GM19452 (cell line): ENCODE results near the gene BTLA.
"Not testable (repeated sequence)": the region's sequence is repeated elsewhere in the genome, so short reads cannot be mapped to it uniquely, and the experiment has no call there.

ENCODE experiments used
- ATAC-seq: cut with Tn5 transposase; IDR thresholded peaks from one replicate; pipeline ENCODE4 v1.9.1; 2021; ENCODE audit not compliant: unreplicated experiment

Gene BTLA, protein sequence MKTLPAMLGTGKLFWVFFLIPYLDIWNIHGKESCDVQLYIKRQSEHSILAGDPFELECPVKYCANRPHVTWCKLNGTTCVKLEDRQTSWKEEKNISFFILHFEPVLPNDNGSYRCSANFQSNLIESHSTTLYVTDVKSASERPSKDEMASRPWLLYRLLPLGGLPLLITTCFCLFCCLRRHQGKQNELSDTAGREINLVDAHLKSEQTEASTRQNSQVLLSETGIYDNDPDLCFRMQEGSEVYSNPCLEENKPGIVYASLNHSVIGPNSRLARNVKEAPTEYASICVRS

DNA sequence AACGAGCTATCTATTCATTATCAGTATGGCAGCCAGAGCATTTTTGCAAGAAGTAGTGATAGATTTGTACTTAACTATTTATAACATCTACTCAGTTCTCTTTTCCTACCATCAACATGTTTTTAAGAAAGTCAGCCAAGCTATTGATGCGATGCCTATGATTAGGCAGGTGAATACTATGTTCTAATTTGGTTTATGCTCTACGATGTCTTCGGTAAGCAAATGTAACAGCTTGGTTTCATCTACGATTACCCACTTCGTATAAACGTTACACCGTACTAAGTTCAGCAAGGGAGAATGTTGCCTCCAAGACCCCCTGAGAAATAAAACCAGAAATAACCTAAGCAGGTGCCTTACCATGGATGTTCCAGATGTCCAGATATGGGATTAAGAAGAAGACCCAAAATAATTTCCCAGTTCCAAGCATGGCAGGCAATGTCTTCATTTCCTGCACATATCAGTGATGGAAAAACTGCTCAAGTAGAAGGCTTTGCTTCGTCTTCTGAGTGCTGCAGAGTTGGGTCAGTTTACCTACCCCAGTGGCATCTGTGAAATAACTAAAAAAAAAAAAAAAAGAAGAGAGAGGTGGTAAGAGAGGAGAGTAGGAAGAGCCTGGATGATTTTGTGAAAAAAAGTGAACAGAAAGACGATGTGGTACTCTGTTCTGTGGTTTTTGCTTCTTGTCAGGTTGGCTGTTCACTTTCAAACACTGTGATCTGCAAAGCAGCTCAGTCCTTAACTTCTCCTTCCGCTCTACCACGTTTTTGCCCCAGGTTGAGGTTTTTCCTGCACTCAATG, at the start of gene BTLA:
TSS of gene BTLA (minus strand) at position 559 of the 798 bp plus-strand sequence. CDS start at position 445, 114 bp downstream.
- ATAC-seq = peak; percentile 60

- no peak for ATAC-seq
Observed at GRCh38 chr3:112546216-112546759, 47.0 kb upstream of the BTLA start.

GRCh38 chr3:112539825-112540650, 40.8 kb upstream of the BTLA start:
- ATAC-seq = peak; percentile 94

GRCh38 chr3:112531358-112531781, 32.1 kb upstream of the BTLA start:
- no peak for ATAC-seq

GRCh38 chr3:112530573-112530972, 31.3 kb upstream of the BTLA start:
- no peak for ATAC-seq

- not testable (repeated sequence) for ATAC-seq
Observed at GRCh38 chr3:112524127-112524526, 24.9 kb upstream of the BTLA start.

GRCh38 chr3:112519424-112520001, 20.2 kb upstream of the BTLA start:
- ATAC-seq = peak; percentile 69

DNA sequence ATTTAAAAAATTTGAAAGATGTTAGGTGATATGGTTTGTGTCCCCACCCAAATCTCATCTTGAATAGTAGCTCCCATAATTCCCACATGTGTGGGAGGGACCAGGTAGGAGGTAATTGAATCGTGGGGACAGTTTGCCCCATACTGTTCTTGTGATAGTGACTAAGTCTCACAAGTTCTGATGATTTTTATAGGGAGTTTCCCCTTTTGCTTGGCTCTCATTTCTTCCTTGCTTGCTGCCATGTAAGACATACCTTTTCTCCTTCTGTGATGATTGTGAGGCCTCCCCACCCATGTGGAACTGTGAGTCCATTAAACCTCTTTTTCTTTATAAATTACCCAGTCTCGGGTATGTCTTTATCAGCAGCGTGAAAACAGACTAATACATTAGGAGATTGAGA, 19.7 kb upstream of the BTLA start:
- peak; percentile 2 for ATAC-seq

- ATAC-seq = peak; percentile 99
Observed at GRCh38 chr3:112514527-112515128, 15.4 kb upstream of the BTLA start.

GRCh38 chr3:112512320-112512719, 13.0 kb upstream of the BTLA start:
- no peak for ATAC-seq

- no peak for ATAC-seq
Observed at GRCh38 chr3:112508860-112509259, 9.6 kb upstream of the BTLA start.

- no peak for ATAC-seq
Observed at GRCh38 chr3:112508261-112508660, 9.0 kb upstream of the BTLA start.

DNA sequence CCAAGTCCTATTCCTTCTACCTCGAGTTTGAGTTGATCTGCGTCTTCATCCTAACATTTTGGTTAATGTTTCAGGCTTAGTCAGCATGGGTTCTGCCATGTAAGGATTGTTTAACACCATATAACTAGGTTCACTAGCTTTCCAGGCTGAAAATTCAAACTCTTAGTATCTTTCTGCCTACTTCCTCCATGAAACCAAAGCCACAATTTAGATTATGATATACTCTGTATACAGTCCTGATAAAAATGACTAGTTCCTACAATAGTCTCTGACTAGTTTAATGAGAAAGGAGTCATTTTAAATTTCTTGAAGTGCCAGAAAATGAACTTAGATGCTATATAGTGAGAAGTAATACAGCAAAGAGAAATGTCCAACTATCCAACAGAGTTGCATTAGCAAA, 6.6 kb upstream of the BTLA start:
- ATAC-seq = no peak

DNA sequence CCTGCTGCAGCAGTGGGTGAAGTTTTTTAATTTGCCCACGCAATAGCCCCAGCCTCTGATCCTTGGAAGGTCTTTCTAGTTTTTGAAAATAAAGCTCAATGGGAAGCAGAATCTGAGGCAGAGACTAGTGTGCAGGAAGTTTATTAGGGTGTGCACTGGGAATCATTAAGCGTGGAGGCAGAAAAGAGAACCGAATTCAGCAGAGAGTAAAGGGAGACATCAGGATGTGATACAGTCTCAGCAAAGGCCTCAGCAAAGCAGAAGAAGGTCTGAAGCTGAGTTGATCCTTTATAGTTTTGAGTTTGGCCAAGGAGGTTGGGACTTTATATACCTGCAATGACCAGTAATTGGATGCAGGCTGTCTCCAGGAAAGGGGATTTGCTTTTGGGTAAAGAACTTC, 4.9 kb upstream of the BTLA start:
- no peak for ATAC-seq

DNA sequence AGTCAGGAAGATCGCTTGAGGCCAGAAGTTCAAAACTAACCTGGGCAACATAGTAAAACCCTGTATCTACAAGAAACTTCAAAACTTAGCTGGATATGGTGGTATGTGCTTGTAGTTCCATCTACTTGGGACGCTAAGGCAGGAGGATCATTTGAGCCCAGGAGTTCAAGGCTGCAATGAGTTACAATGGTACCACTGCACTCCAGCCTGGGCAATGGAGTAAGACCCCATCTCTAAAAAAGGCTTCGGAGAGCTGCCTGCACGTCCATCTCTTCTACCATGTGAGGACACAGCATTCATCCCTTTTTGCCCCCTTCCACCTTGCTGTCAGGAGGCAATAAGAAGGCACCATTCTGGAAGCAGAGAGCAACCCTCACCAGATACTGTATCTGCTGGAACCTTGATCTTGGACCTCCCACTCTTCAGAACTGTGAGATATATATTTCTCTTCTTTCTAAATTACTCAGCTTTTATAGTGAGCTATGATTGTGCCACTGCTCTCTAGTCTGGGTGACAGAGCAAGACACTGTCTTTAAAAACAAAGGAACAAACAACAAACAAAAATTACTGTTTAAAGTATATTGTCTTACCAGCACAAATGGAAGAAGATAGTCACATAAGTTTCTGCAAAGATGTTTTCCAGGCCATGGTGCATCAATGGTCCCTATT, 4.2 kb upstream of the BTLA start:
- no peak for ATAC-seq

- ATAC-seq = no peak
Observed at GRCh38 chr3:112500621-112501020, 1.3 kb upstream of the BTLA start.

- ATAC-seq = no peak
Observed at GRCh38 chr3:112497897-112498548, 1.2 kb downstream of the BTLA start.

GRCh38 chr3:112496366-112497067, 2.8 kb downstream of the BTLA start:
- ATAC-seq = no peak

DNA sequence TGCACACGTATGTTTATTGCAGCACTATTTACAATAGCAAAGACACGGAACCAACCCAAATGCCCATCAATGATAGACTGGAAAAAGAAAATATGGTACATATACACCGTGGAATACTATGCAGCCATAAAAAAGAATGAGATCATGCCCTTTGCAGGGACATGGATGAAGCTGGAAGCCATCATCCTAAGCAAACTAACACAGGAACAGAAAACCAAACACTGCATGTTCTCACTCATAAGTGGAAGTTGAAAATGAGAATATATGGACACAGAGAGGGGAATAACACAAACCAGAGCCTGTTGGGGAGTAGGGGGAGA, 4.9 kb downstream of the BTLA start:
- ATAC-seq = not testable (repeated sequence)
